BJ (cell line): Measurements from ENCODE around the gene TSR3. TPM values are rescaled to one million over a fixed set of nuclear protein-coding genes. Genes with fewer than 3 reads are reported as not detected.

Source experiments
- CTCF ChIA-PET: fragments of 350-600 bp; formaldehyde crosslinking; extraction: SDS; loops from one replicate; lab custom pipeline; 2021; ENCODE audit warnings: antibody characterized with exemption, inconsistent platforms; lab: Yijun Ruan, JAX
- POLR2A ChIA-PET: fragments of 300-600 bp; sonication (Branson Sonifier 250); formaldehyde crosslinking; extraction: SDS; loops from one replicate; lab custom pipeline; 2021; ENCODE audit warnings: antibody characterized with exemption; lab: Charles Lee
- DNase-seq: peaks from one replicate; pipeline ENCODE4 v3.0.0-alpha.2; 2011; ENCODE audit warnings: low read depth
- H3K27me3 ChIP-seq: 2 replicates; pipeline ENCODE4 v1.6.0; 2011; ENCODE audit warnings: low read length; ENCODE audit not compliant: control insufficient read depth, insufficient read depth
- H3K36me3 ChIP-seq: 2 replicates; pipeline ENCODE4 v1.5.1; 2011; ENCODE audit warnings: low read length; ENCODE audit not compliant: control insufficient read depth, insufficient read depth
- H3K4me3 ChIP-seq: 2 replicates; pipeline ENCODE4 v1.5.1; 2011; ENCODE audit warnings: low read depth, mild to moderate bottlenecking, control low read depth, low read length
- CTCF ChIP-seq: IDR thresholded peaks from 2 replicates; pipeline ENCODE4 v1.5.1; 2011; ENCODE audit warnings: low read depth, mild to moderate bottlenecking, control low read depth, inconsistent platforms, low read length, moderate library complexity; ENCODE audit not compliant: insufficient read depth
- polyA plus RNA-seq: library from polyadenylated mRNA; depleted of rRNA; stranded (reverse); fragments of >200 nt; gene quantifications from 2 replicates; pipeline ENCODE4 v1.2.3, GENCODE V29; 2011

TSR3 gene
- polyA plus RNA-seq, 1 experiment = 52.3 TPM

GRCh38 chr16:1348926-1349325 is 2.8 kb downstream of the TSR3 start:
- Histone ChIP-seq H3K27me3 (no peaks in the 10 kb centered on the region), H3K36me3 (peaks cover 16% of the 10 kb centered on the region), H3K4me3 (no peak overlapping the region)
- CTCF ChIA-PET = no interaction called here
- no peak for DNase-seq
- no peak for TF ChIP-seq CTCF
- POLR2A ChIA-PET = no interaction called here

- DNase-seq = no peak
- POLR2A ChIA-PET = no interaction called here
- CTCF ChIA-PET = no interaction called here
- Histone ChIP-seq H3K4me3 (no peak overlapping the region), H3K36me3 (peaks cover 16% of the 10 kb centered on the region), H3K27me3 (no peaks in the 10 kb centered on the region)
- no peak for TF ChIP-seq CTCF
Measured at GRCh38 chr16:1348441-1348840, 3.2 kb downstream of the TSR3 start.

GRCh38 chr16:1347962-1348361 is 3.7 kb downstream of the TSR3 start:
- peaks cover 16% of the 10 kb centered on the region for H3K36me3 ChIP-seq
- no peaks in the 10 kb centered on the region for H3K27me3 ChIP-seq
- H3K4me3 ChIP-seq = no peak overlapping the region
- ChIA-PET POLR2A (no interaction called here), CTCF (interaction anchor here (0.8 kb wide), 1 partner anchor 9 kb away, joined by 3 read pairs; no protein-coding TSS in a partner anchor)
- TF ChIP-seq CTCF = no peak
- no peak for DNase-seq

GRCh38 chr16:1347286-1347855 is 4.3 kb downstream of the TSR3 start:
- no peak for DNase-seq
- Histone ChIP-seq H3K4me3 (no peak overlapping the region), H3K27me3 (no peaks in the 10 kb centered on the region), H3K36me3 (peaks cover 16% of the 10 kb centered on the region)
- ChIA-PET POLR2A (no interaction called here), CTCF (interaction anchor here (0.8 kb wide), 1 partner anchor 9 kb away, joined by 3 read pairs; no protein-coding TSS in a partner anchor)
- TF ChIP-seq CTCF = no peak

- DNase-seq = no peak
- Histone ChIP-seq H3K36me3 (peaks cover 16% of the 10 kb centered on the region), H3K27me3 (no peaks in the 10 kb centered on the region), H3K4me3 (no peak overlapping the region)
- CTCF ChIA-PET = interaction anchor here (0.8 kb wide), 1 partner anchor 10 kb away, joined by 3 read pairs; no protein-coding TSS in a partner anchor
- peak; percentile 12; the same call in 1 of the 2 replicates for TF ChIP-seq CTCF
- POLR2A ChIA-PET = no interaction called here
Measured at GRCh38 chr16:1346422-1347285, 5.0 kb downstream of the TSR3 start.
